ENCODE data around the gene PRXL2C.

The PRXL2C gene

GRCh38 chr9:96612105-96612965, 42.8 kb downstream of the PRXL2C start:
- no peak for DNase-seq

GRCh38 chr9:96611302-96611701, 43.8 kb downstream of the PRXL2C start:
- no peak for DNase-seq

GRCh38 chr9:96609732-96610131, 45.4 kb downstream of the PRXL2C start:
- no peak for DNase-seq

GRCh38 chr9:96607971-96608370, 47.1 kb downstream of the PRXL2C start:
- DNase-seq, result no peak

GRCh38 chr9:96605328-96605727, 49.8 kb downstream of the PRXL2C start:
- no peak for DNase-seq

- DNase-seq, result no peak
These were observed 51.2 kb downstream of the PRXL2C start for GRCh38 chr9:96604004-96604319.

GRCh38 chr9:96603305-96604003, 51.7 kb downstream of the PRXL2C start:
- no peak for DNase-seq

- DNase-seq, result no peak
These were observed 55.8 kb downstream of the PRXL2C start for GRCh38 chr9:96599298-96599697.

- DNase-seq, result no peak
These were observed 58.5 kb downstream of the PRXL2C start for GRCh38 chr9:96596601-96597111.

All from stimulated activated CD4-positive, alpha-beta T cell treated with anti-CD3 and anti-CD28 coated beads, Interleukin-2, amount 100 ng/mL, for 48 hours (primary cell).